NCI-H526 (cell line): ENCODE data around the gene FBXO10.
"Not testable (repeated sequence)": the region's sequence is repeated elsewhere in the genome, so short reads cannot be mapped to it uniquely, and the experiment has no call there.

Experiments
- DNase-seq, 2 experiments: peaks; one replicate each; lab custom pipeline; 2025; lab: John Stamatoyannopoulos, UW

FBXO10 gene

DNA sequence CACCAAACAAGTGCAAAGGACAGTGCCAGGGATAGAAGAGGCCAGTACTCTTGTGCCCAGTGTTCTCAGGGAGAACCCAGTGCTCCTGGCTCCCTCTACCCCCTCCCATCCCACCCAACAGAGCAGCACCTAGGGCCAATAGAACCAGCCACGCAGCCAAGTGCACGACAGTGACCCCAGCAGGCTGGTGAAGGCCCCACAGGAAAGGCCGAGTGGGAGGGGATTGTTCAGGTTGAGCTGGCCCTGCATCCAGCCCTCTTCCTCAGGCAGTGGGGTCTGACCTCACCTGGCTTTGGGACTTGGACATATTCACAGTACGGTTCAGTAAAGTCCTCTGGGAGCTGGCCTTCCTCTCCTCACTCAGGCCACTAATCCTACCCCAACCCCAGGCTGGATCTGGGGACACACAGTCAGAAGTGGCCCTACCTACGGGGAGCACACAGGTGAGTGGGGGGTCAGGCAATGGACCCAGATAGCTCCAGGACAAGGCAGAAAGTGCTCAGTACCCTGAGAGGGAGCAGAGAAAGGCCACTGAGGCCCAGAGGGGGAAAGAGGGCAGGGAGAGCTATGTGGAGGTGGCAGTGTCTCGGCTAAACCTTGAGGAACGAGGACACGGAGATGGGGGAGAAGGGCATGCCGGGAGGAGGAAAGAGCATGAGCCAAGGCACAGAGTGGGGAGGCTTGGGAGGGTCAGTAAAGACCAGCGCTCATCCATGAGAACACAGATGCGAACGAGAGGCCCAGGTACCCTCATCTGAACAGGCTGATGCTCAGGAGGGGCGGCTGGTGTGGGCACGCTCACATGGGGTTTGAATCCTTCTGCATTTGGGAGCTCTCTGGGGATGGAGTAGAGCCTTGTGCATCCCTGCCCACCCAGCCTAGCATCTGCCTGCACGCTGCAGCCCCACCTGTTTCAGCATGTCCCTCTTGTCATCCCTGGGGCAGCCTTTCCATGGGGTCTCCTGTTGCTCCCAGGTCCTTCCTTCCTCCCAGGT is 64.9 kb downstream of the FBXO10 start:
- peak in 1 of 2 experiments; percentile 48 for DNase-seq

DNA sequence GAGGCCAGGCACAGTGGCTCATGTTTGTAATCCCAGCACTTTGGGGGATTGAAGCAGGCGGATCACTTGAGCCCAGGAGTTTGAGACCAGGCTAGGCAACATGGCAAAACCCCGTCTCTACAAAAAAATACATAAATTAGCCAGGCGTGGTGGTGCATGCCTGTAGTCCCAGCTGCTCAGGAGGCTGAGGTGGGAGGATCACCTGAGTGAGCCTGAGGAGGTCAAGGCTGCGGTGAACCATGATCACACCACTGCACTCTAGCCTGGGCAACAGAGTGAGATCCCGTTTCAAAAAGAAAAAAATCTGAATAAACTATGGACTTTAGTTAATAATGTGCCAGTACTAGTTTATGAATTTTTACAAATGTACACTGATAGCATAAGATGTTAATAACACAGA is 66.1 kb downstream of the FBXO10 start:
- DNase-seq = not testable (repeated sequence)

DNA sequence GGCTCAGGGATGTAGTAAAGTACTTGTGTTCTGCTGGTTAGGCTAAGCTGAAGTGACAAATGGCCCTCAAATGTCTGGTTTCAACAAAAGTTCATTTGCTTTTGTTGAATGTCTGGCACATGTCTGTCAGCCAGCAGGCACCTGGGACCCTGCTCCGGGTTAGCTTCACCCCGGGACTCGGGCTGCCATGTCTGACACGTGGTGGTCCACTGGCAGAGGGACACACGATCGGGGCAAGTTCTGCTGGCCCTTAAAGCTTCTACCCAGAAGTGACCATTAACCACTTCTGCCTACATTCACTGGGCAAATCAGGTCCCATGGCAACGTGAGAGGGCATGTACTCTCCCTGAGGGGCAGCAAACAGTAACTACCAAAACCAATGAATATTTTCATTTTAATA is 66.6 kb downstream of the FBXO10 start:
- DNase-seq = no peak

DNA sequence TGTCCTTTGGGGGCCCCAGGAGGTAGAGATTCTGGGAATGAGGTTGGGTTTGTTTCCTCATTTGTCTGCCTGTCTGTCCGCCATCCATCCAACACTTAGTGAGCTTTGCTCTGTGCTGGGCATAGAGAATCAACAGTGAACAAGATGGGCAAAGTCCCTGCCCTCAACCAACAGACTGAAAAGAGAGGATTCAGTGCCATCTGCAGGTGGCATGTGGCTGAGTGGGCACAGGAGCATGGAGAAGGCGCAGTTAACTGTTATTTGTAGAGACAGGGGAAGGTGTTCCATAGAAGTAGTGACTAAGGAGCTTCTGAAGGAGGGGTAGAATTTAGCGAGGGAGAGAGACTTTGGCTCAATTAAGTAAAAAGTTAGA is 67.4 kb downstream of the FBXO10 start:
- no peak for DNase-seq

DNA sequence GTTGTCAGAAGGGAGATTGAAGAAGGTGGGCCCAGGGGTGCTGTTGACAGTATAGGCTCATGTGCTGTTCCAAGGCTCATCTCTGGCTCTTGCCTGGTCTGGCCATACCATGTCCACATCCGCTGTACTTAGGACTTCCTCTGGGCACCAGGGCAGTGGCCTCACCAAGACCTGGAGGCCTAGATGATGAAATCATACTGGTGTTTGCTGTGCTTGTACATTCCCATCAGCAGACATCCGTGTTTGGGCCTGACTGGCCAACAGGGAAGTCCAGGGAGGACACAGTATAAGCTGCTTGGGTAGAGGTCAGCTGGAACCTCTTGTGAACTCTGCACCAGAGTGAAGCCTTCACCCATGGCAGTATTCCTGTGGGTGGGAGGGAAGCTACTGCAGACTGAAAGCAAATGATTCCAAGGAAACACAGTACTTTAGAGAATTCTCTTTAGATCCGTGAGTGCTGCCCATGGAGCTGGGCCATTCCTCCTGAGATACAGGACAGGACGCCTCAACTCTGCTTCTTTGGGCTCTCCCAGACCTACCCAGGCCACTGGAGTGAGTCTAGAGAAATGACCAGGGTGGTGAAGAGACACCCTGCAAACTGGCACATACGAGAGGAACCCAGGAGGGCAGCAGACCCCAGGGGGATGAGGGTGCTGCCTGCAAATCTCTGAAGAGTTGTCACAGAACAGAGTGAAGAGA is 67.9 kb downstream of the FBXO10 start:
- DNase-seq = no peak

DNA sequence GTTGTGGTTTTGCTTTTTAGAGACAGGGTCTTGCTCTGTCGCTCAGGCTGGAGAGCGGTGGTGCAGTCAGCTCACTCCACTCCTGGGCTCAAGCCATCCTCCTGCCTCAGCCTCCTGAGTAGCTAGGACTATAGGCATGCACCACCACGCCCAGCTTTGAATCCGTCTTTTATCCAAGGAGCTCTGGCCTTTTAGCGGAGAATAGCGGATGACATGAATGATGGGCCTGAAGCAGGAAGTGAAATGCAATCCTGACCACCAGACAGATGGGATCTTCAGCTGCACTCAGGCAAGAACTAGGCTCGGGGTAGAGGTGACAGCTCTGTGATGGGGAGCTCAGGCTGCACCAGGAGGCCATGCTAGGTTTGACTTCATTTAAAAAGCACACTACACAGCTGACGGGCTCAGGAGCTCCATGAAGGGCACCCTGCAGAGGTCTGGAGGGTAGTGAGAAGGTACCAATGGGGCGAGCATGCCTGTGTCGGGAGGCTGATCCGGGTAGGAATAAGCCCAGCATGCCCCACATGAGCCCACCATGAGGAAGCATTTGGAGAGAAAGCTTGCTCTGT is 68.5 kb downstream of the FBXO10 start:
- DNase-seq = no peak

DNA sequence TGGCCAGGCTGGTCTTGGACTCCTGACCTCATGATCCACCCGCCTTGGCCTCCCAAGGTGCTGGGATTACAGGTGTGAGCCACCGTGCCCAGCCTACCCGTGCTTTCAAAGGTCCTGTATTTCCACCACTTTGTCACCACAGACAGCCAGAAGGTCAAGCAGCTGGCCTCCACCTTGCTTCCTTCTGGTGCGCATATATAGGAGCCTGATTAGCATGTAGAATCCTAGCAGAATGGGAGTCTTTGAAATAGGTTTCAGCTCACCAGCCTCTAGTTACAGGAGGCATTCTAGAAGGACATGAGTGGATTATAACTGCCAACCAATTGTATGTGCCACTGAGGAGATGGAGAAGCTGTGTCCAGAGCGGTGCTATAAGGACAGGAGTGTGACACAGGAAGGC is 71.6 kb downstream of the FBXO10 start:
- no peak for DNase-seq

DNA sequence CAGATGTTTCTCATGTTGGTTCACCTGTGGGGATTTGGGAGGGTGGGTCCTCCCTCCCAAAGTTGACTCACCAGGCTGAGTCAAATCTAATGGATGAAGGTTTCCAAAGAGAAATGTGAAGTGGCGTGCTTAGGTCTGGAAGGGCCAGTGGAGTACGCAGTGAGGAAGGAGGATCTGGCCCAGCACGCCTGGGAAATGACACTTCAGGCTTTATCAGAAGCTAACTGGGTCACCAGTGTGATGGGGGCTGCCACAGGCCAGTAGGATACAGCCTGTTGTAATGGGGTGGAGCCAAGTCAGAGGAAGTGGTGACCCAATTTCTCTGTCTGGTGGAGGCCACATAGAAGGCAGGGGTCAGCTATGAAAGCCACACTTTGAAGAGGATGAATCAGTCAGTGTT is 72.4 kb downstream of the FBXO10 start:
- no peak for DNase-seq

DNA sequence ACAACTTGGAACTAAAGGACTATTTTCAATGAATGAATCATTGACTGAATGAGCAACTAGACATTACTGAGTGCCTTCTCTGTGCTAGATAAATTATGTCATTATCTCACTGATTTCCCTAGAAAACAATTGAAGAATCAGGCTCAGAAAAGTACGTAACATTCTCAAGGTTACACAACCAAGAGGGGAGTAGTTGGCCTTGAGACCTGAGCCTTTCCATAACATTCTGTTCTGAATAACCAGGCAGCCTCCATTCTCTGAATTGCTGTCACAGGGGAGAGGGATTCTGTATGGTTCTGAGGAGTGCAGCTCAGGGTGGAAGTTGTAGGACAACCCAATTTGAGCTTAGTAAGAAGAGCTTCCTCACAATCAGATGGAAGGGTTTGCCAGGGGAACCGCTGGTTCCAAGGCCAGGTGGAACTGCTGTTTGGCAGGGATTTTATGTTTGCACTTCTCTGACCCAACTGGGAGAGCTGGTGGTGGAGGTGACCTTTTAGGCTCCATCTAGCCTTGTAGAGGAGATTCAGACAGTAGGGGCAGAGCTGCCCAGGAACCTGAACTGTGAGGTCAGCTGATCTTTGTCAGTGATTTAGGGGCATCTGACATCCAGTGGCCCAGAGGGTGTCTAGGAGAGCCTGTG is 74.1 kb downstream of the FBXO10 start:
- no peak for DNase-seq

DNA sequence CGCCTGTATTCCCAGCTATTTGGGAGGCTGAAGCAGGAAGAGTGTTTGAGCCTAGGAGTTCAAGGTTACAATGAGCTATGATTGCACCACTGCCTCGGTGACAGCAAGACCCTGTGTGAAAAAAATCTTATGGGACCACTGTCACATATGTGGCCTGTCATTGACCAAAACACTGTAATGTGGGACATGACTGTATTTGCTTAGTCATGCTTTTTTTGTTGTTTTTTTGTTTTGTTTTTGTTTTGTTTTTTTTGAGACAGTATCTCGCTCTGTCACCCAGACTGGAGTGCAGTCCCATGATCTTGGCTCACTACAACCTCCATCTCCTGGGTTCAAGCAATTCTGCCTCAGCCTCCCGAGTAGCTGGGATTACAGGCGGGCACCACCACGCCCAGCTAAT is 76.9 kb downstream of the FBXO10 start:
- no peak for DNase-seq

DNA sequence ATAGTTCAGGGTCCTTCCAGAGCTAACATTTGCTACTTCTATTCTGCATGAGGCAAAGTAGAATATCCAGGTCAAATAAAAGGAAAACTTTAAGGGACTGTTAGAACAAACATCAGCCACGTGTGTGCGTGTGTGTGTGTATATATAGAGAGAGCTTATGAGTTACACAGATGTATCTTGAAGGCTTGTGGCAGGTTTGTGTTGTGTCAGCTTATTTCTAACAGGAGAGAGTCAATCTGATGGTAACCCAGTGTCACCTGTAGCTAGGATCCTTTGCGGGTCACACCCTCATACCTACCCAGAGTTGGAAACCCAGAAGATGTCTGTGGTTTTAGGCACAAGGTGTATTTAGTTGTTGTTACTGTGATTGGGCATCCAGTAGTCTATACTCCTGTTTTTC is 77.7 kb downstream of the FBXO10 start:
- no peak for DNase-seq

DNA sequence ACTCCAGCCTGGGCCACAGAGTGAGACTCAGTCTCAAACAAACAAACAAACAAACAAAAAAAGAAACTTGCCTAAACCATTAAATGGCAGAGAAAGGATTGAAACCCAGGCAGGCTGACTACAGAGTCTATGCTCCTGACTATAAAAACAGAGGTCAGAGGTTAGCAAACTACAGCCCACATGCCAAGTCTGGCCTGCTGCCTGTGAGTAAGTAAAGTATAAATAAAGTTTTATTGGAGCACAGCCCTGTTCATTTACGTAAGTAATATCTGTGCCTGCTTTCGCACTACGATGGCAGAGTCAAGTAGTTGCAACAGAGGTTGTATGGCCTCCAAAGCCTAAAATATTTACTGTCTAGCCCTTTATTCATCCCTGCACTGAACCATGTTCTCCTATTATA is 78.9 kb downstream of the FBXO10 start:
- DNase-seq = no peak

DNA sequence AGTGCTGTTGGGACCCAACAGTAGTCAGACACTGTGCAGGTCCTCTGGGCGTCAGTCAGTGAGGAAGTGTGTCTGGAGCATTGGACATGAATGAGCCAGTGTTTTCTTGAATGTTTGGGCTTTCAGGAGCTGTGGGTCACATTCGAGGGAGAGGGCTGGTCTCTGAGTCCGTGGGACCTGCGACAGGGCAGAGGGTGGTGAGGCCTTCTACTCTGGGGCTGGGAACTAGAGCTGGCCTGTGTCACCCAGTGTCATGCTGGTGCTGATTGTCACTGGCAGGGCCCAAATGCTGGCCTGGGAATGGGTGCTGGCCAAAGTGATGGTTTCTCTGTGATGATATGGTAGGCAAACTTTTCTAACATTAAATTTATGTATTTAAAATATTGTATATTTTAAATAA is 80.2 kb downstream of the FBXO10 start:
- no peak for DNase-seq

DNA sequence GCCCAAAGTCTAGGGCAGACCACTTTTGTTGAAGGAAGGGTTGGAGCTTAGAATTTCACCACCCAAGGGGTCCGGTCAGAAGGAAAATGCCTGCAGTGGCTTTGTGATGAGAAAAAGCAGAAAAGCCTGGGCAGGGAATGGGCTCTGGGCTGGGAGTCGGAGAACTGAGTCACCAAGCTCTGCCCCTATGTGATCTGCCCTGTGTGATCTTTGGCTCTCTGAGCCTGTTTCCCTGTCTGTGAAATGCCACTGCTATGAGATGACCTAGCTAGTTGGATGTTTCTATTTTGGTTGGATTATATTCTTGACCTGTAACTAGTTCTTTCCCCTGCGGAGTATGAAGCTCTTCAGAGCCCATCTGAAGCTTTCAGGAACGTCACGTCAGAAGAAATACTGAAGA is 80.6 kb downstream of the FBXO10 start:
- no peak for DNase-seq

DNA sequence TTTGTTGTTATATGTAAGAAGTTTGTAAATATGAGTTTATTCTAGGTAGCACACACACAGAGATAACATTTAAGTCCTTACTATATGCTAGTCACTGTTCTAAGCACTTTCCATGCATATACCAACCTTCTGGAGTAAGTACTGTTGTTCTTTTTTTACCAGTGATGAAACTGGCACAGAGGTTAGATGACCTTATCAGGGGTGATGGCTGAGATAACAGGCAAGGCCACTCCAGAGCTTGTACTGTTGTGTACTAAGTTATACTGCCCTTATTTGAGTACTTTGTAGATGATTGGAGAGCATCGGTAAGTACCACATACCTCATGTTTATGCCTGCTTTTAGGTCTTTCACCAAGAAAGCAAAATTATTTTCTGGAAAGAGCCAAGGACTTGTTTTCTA is 84.2 kb downstream of the FBXO10 start:
- DNase-seq = no peak

DNA sequence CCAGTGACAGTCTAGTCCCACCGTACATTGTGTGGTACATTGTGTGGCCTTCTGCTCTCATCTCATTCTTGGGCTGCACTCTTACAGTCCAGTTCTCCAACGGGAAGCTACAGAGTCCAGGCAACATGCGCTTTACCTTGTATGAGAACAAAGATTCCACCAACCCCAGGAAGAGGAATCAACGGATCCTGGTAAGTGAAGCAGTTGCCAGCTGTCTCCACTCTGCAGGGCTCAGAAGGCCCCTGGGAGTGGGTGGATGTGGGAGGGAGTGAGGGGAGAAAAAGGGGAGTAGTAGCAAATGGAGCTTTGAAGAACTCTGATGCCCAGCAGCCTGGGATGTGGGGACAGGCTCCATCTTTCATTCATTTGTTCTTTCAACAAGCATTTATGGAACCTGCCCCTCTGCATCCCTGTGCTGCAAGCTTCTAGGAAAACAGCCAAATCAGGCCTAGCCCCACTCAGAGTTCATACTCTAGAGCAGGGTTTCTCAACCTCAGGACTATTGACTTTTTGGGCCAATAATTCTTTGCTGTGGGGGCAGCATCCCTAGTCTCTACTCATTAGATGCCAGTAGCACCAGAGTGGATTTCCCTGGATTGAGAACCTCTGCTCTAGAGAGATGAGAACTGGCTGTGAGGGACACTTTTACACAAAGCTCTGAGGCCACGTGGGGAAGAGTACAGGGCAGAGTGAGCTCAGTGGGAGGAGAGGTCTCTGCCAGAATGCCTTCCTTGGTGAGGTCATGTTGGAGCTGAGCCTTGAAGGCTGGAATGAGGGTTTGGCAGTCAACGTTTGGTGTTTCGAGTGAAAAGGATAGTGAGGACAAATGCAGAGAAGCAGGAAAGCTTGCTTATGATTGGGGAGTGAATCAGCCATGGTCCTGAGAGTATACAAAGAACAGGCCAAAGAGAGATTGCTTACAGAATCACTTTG is 89.3 kb downstream of the FBXO10 start:
- peak in 1 of 2 experiments; percentile 30 for DNase-seq

DNA sequence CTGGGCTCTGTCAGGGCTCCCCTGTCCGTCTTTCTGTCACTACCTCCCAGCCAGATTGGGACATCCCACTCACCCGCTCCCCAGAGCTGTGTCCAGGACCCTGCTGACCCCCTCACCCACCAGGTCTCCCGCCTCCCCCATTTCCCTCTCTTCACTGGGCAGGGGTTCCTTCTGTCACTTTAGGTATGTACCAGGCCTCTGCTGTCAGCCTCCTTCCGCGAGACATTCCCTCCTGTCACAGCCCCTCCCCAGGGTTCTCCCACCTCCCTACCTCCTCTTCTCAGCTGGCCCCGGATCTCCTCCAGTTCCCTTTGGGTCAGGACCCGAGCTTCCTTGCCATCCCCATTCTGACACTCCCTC is 89.9 kb downstream of the FBXO10 start:
- DNase-seq = peak in 1 of 2 experiments; percentile 41

DNA sequence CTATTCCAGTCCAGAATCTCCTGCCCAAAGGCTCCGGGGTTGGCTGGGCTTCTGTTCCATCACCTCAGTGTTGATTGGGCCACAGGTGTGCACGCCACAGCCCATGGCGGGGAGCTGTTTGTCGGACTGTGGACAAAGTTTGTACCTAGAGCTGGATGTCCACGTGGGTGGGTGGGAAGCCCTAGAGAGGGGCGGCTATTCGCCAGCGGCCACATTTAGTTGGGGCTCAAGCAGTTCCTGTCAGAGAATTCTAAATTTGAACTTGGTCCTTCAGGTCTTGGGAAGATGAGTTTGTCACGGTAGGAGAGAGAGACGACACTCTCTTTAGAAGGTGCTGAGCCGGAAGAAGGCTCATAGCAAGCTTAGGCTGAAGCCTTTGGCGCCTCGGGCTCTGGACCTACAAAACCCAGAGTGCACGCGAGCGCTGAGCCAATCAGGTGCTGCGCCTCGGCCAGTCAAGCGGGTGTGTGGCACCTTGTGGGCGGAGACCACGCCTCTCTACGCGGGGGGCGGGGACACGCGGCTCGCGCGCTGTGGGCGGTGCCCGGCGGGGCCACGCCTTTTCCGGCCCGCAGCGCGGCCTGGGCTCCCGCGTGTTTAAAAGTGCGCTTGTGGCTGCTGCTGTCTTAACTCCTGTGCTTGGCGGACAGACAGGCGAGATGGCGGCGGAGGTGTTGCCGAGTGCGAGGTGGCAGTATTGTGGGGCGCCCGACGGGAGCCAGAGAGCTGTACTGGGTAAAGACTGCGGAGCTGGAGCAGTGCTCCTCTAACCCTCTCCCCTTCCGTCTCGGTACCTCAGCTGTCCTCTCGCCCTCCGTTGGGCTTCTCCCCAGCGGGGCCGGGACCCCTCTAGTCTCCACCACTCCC is 90.6 kb downstream of the FBXO10 start, which contains the start of gene POLR1E:
Gene POLR1E (plus strand): TSS at position 560 of the 867 bp plus-strand sequence. CDS start 100 bp downstream, at position 660.
- peak; percentile 88 to 98 for DNase-seq

DNA sequence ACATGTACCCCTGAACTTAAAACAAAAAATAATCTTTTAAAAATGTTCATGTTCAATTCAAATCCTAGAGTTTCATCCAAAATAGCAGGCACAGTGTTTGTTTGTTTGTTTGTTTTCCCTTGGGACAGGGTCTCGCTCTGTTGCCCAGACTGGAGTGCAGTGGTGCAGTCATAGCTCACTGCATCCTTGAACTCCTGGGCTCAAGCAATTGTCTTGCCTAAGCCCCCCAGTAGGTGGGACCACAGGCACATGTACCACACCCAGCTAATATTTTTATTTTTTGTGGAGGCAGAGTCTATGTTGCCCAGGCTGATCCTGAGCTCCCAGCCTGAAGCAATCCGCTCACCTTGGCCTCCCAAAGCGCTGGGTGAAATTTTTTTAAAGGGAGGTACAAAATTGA is 95.4 kb downstream of the FBXO10 start:
- DNase-seq = peak in 1 of 2 experiments; percentile 18

DNA sequence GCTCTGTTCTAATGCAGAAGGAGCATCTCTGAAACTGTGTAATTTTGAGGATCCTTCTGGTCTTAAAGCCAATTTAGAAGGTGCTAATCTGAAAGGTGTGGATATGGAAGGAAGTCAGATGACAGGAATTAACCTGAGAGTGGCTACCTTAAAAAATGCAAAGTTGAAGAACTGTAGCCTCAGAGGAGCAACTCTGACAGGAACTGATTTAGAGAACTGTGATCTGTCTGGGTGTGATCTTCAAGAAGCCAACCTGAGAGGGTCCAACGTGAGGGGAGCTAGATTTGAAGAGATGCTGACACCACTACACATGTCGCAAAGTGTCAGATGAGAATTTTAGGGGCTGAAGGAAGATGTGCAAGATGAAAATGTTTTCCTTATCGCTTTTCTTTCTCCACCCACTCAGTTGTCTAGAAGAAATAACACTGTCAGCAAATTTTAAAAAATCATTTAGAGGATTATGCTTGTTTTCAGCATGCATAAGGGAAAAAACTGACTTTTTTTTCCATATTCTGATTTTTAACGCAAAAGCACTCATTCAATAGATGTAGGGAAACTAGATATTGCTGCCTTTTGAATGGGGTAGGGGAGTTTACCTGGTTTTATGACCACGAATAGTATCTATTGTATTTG is 98.1 kb downstream of the FBXO10 start:
- not testable (repeated sequence) for DNase-seq
